ENCODE data around the gene SEC61A1. TPM values are rescaled to one million over a fixed set of nuclear protein-coding genes. Genes with fewer than 3 reads are reported as not detected.

SEC61A1 gene
- total RNA-seq, 2 experiments from 2014 or later: 107 to 116 TPM

DNA sequence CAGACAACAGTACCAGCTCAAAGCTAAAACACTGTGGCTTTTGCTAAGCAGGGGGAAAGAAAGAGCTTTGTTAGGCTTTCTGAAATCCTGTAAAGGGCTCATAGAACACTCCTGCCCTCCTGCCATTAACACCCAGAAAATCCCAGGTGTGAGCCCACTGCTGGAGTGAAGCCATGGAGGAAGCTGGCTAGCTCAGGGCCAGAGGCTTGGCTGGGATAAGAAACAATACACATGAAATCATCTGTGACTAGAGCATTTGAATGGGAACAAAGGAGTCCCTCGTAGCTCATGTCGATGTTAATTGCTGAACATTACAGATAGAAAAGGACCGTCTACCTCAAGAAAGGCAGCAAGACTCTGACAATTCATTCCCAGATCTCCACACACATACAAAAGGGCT, 47.9 kb downstream of the SEC61A1 start:
- CTCF ChIA-PET: interaction anchor here (1.0 to 3.9 kb wide), 4 partner anchors 23 to 222 kb away, joined by 3 to 21 read pairs (median 6); partner anchors contain the start of gene RUVBL1
- ATAC-seq (no peak), DNase-seq (no peak)
- H3K9me3 Mint-ChIP-seq: no peaks in the 10 kb centered on the region
- no peak overlapping the region for H3K27ac Mint-ChIP-seq
- no peak overlapping the region for H3K4me3 Mint-ChIP-seq
- H3K36me3 Mint-ChIP-seq (ENCODE audit: low read depth): peaks cover 53% of the 10 kb centered on the region
- intact Hi-C loops (cut with micrococcal nuclease): no loop called here
- TF ChIP-seq CTCF (IDR thresholded peaks at IDR 0.05): no peak
- no peaks in the 10 kb centered on the region for H3K27me3 Mint-ChIP-seq
- peaks cover 3% of the 10 kb centered on the region for H3K4me1 Mint-ChIP-seq (ENCODE audit: low read depth)
- POLR2A ChIA-PET: interaction anchor here (1.3 to 1.7 kb wide), 2 partner anchors 17 to 43 kb away, joined by 3 to 5 read pairs; no protein-coding TSS in a partner anchor

DNA sequence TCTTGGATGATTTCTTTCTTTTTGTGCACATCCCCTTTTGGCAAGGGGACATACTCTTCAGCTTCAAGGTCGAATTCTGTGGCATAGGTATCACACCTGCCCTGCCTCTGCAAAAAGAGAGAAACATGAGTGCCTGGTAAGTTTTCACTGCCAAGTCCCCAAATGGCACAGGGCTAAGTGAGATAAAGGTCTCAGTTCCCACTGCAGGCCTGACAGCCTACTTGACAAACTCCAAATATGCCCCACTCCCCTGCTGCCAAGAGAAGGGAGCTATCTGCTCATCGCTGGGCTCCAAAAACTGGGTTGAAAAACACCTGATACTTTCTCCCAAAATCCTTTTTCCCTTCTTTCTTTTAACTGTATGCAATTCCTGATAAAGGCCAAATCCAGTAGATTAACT, 48.4 kb downstream of the SEC61A1 start:
- ChIA-PET CTCF (interaction anchor here (1.0 to 3.9 kb wide), 3 partner anchors 29 to 221 kb away, joined by 3 to 21 read pairs (median 3); no protein-coding TSS in a partner anchor), POLR2A (interaction anchor here (1.3 to 1.7 kb wide), 2 partner anchors 18 to 44 kb away, joined by 3 to 5 read pairs; no protein-coding TSS in a partner anchor)
- H3K27ac Mint-ChIP-seq: no peak overlapping the region
- H3K4me3 Mint-ChIP-seq: no peak overlapping the region
- H3K4me1 Mint-ChIP-seq (ENCODE audit: low read depth): no peaks in the 10 kb centered on the region
- no peak for TF ChIP-seq CTCF (IDR thresholded peaks at IDR 0.05)
- no peaks in the 10 kb centered on the region for H3K9me3 Mint-ChIP-seq
- DNase-seq (no peak), ATAC-seq (no peak)
- intact Hi-C loops (cut with micrococcal nuclease): no loop called here
- H3K27me3 Mint-ChIP-seq: no peaks in the 10 kb centered on the region
- peaks cover 50% of the 10 kb centered on the region for H3K36me3 Mint-ChIP-seq (ENCODE audit: low read depth)

DNA sequence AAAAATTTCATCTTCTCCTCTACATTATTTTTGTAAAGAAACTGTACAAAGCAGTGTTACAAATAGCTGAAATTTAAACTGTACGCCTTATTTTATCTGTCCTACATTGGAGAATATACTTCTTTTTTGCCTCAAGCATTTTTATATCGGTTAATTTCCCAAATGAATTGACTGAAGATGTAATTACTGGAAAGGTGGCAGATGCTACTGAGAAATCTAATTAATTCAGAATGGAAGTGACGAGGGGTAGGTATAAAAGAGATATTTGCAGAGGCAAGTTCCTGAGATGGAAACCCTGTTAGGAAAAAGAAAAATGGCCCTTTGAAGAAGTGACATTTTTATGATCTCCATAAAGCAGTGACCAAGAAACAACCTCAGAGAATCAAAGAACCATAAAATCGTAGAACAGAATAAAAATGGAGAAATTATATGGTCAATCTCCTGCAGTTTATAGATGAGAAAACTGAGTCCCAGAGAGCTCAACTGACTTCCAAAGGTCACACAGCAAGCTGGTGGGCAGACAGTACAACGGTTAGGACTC, 51.0 kb downstream of the SEC61A1 start:
- Mint-ChIP-seq H3K36me3 (ENCODE audit: low read depth) (peaks cover 48% of the 10 kb centered on the region), H3K4me1 (ENCODE audit: low read depth) (peaks cover 1% of the 10 kb centered on the region), H3K4me3 (no peak overlapping the region), H3K27me3 (no peaks in the 10 kb centered on the region), H3K27ac (no peak overlapping the region), H3K9me3 (no peaks in the 10 kb centered on the region)
- ChIA-PET CTCF (interaction anchor here (1.3 to 2.3 kb wide), 3 partner anchors 8 to 30 kb away, joined by 3 to 8 read pairs (median 6); no protein-coding TSS in a partner anchor), POLR2A (no interaction called here)
- intact Hi-C loops (cut with micrococcal nuclease): no loop called here
- DNase-seq (no peak), ATAC-seq (no peak)
- no peak for TF ChIP-seq CTCF (IDR thresholded peaks at IDR 0.05)

DNA sequence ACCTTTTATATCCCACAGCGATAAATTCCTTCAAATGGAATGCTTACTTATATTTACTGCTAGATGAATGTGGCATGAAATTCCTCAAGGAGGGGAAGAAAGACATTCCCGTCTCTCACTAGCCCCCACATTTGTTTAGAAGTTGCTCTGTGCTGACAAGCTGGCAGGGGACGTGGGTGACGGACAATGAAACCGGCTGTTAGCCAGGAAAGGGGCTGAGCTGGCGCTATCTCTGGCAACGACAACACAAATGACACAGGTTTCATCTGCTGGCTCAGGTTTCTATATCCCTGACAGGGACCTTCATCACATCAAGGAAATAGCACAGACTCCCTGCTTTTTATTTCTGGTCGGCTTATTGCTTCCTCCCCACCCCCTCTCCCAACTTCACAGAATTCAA, 55.6 kb downstream of the SEC61A1 start:
- Mint-ChIP-seq H3K27me3 (no peaks in the 10 kb centered on the region), H3K27ac (no peak overlapping the region), H3K4me1 (ENCODE audit: low read depth) (peaks cover 19% of the 10 kb centered on the region), H3K4me3 (no peak overlapping the region), H3K9me3 (no peaks in the 10 kb centered on the region), H3K36me3 (ENCODE audit: low read depth) (peaks cover 56% of the 10 kb centered on the region)
- TF ChIP-seq CTCF (IDR thresholded peaks at IDR 0.05): no peak
- DNase-seq (no peak), ATAC-seq (no peak)
- intact Hi-C loops (cut with micrococcal nuclease): no loop called here
- ChIA-PET POLR2A (no interaction called here), CTCF (interaction anchor here (1.3 kb wide), 1 partner anchor 25 kb away, joined by 3 read pairs; no protein-coding TSS in a partner anchor)

DNA sequence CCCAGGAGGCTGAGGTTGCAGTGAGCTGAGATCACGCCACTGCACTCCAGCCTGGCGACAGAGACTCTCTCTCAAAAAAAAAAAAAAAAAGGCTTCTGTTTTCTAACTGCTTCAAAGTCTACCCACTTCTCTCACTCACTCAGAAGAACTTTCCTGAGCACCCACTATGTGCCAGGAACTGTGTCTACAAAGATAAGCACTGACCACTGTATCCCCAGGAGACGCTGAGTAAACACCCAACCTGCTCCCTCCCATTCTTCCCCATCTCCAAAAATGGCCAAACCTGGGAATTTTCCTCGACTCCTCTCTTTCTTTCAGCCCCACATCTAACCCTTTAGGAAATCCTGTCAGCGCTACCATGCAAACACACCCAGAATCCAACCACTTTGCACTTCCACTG, 58.9 kb downstream of the SEC61A1 start:
- ChIA-PET CTCF (interaction anchor here (1.2 to 2.2 kb wide), 5 partner anchors 12 to 35 kb away, joined by 4 to 10 read pairs (median 5); partner anchors contain the start of gene RUVBL1), POLR2A (interaction anchor here (3.9 kb wide), 1 partner anchor 12 kb away, joined by 30 read pairs; the partner anchor contains the start of gene RUVBL1)
- H3K4me1 Mint-ChIP-seq (ENCODE audit: low read depth): peaks cover 45% of the 10 kb centered on the region
- intact Hi-C loops (cut with micrococcal nuclease): no loop called here
- no peaks in the 10 kb centered on the region for H3K9me3 Mint-ChIP-seq
- no peak for TF ChIP-seq CTCF (IDR thresholded peaks at IDR 0.05)
- peak overlapping the region; percentile 97 for H3K27ac Mint-ChIP-seq
- H3K27me3 Mint-ChIP-seq: no peaks in the 10 kb centered on the region
- peaks cover 66% of the 10 kb centered on the region for H3K36me3 Mint-ChIP-seq (ENCODE audit: low read depth)
- no peak for DNase-seq
- ATAC-seq: no peak
- H3K4me3 Mint-ChIP-seq: no peak overlapping the region
